HG03442 (cell line): ENCODE measurements around the gene HIVEP2.
A peak's percentile ranks its signal among the peaks of the same experiment; 100 is the strongest.

ENCODE experiments used
- ATAC-seq: cut with Tn5 transposase; IDR thresholded peaks from one replicate; pipeline ENCODE4 v1.9.1; 2021; ENCODE audit warnings: mild to moderate bottlenecking, moderate library complexity; ENCODE audit not compliant: unreplicated experiment

HIVEP2 gene

GRCh38 chr6:142867355-142867801 is 77.6 kb downstream of the HIVEP2 start:
- ATAC-seq = no peak

GRCh38 chr6:142863981-142864380 is 81.0 kb downstream of the HIVEP2 start:
- ATAC-seq = no peak

GRCh38 chr6:142861711-142862110 is 83.3 kb downstream of the HIVEP2 start:
- no peak for ATAC-seq

GRCh38 chr6:142860498-142860897 is 84.5 kb downstream of the HIVEP2 start:
- no peak for ATAC-seq

- peak; percentile 12 for ATAC-seq
Observed at GRCh38 chr6:142857796-142858555, 87.0 kb downstream of the HIVEP2 start.

GRCh38 chr6:142857233-142857761 is 87.7 kb downstream of the HIVEP2 start:
- ATAC-seq = peak; percentile 41

GRCh38 chr6:142856624-142857232 is 88.2 kb downstream of the HIVEP2 start:
- peak; percentile 67 for ATAC-seq

GRCh38 chr6:142855893-142856623 is 88.9 kb downstream of the HIVEP2 start:
- ATAC-seq = peak; percentile 24

- ATAC-seq = no peak
Observed at GRCh38 chr6:142854589-142855488, 90.1 kb downstream of the HIVEP2 start.

GRCh38 chr6:142853244-142854180 is 91.5 kb downstream of the HIVEP2 start:
- ATAC-seq = no peak

GRCh38 chr6:142851601-142852000 is 93.4 kb downstream of the HIVEP2 start:
- ATAC-seq = peak; percentile 21

GRCh38 chr6:142850679-142851423 is 94.1 kb downstream of the HIVEP2 start:
- peak; percentile 65 for ATAC-seq

- no peak for ATAC-seq
Observed at GRCh38 chr6:142848976-142849375, 96.0 kb downstream of the HIVEP2 start.

GRCh38 chr6:142848156-142848555 is 96.8 kb downstream of the HIVEP2 start:
- no peak for ATAC-seq

GRCh38 chr6:142846883-142847287 is 98.1 kb downstream of the HIVEP2 start:
- ATAC-seq = no peak

GRCh38 chr6:142846459-142846831 is 98.5 kb downstream of the HIVEP2 start:
- no peak for ATAC-seq

- no peak for ATAC-seq
Observed at GRCh38 chr6:142845624-142846458, 99.1 kb downstream of the HIVEP2 start.

- ATAC-seq = peak; percentile 33
Observed at GRCh38 chr6:142845143-142845571, 99.8 kb downstream of the HIVEP2 start.
